CD4-positive, alpha-beta T cell treated with Interleukin-6 for 4 hours (primary cell): Measurements from ENCODE around the gene FHIT.

Experiments used
- DNase-seq: peaks from one replicate; pipeline ENCODE4 v3.0.0-alpha.2; 2020; ENCODE audit warnings: mixed read lengths

Gene FHIT

GRCh38 chr3:60434323-60434722, 816.9 kb downstream of the FHIT start:
- DNase-seq: no peak

DNA sequence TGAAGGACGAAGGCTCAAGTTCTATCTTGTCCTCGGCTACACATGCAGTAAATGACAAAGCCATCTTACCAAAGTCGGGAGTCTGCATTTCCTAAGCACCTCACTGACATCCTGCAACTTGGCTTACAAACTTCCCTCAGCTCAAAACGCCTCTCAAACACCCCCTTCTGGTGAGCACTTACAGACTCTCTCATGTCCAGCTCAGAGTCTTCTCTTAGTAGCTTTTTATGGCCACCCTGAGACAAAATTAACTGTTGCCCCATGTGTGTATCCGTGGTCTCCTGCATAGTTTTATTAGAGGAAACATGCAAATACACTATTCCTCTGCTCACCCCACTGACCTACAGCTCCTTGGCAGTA, 819.7 kb downstream of the FHIT start:
- DNase-seq: peak; percentile 26

- no peak for DNase-seq
Measured at GRCh38 chr3:60430205-60430604, 821.0 kb downstream of the FHIT start.

GRCh38 chr3:60427109-60427508, 824.1 kb downstream of the FHIT start:
- no peak for DNase-seq

- DNase-seq: no peak
Measured at GRCh38 chr3:60424942-60425341, 826.3 kb downstream of the FHIT start.

GRCh38 chr3:60424034-60424433, 827.2 kb downstream of the FHIT start:
- no peak for DNase-seq

GRCh38 chr3:60423556-60423955, 827.7 kb downstream of the FHIT start:
- DNase-seq: no peak

DNA sequence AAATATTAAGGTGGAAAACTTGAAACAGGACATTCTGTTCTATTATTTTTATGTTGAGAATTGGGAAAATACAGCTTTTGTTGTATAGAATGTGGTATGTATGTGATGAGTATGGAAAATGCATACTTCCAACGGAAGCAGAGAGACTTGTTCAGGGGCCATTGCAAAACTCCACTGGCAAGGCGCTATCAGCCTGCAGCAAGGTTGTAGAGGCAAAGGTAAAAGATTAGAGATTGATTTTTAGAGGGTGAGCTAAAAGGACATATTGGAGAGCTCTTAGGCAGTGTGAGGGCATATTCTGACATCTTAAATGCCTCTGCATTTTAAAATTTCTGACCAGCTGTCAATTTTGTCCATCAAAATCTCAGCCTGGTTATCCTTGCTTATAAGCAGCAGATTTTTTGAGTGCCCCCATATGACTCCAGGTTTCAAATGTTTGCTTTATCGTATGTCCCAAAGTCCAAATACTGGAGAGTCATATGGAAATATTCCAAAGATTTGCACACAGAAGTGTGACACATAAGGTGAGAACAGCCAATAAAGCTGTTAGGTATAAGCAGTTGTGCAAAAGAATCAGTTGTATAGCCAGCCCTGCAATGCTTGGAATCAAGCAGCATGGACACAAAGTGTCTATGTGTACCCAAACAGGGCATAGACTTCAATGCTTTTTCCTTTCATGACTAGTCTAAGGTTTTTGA, 829.4 kb downstream of the FHIT start:
- DNase-seq: no peak

GRCh38 chr3:60417576-60417975, 833.7 kb downstream of the FHIT start:
- no peak for DNase-seq

GRCh38 chr3:60414011-60414410, 837.2 kb downstream of the FHIT start:
- DNase-seq: no peak

DNA sequence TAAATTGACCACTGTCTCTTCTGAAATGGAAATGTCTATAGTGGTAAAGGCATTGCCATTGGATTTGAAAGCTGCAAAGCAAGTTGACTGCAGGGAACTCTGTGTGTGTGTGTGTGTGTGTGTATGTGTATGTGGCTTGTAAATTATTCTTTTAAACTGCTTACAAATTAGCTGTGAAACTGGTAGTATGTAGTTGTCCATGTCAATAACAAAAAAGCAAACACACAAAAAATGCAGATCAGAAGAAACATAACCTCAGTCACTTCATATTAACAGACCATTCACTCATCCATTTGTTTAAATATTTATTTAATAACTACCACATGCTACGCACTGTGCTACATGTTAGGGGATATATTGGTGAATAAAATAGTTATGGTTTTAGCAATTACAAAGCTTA, 837.7 kb downstream of the FHIT start:
- no peak for DNase-seq

DNA sequence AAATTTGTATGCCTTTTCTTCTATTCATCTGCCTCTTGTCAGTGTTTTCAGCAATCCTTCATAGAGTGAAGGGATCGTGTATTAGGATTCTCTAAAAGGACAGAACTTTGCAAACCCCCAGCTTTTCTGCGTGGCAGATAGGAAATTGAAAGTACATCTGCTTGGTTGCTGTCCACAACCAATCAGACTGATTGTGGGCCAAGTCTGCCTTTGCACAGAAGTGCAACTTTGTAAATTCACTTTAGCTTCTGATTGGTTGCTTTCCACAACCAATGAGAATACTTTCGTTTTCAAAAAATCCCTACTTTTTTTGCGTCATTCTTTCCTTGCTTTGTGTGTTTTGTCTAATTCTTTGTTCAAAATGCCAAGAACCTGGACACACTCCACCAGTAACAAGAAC, 847.4 kb downstream of the FHIT start:
- no peak for DNase-seq

- no peak for DNase-seq
Measured at GRCh38 chr3:60402931-60403330, 848.3 kb downstream of the FHIT start.

DNA sequence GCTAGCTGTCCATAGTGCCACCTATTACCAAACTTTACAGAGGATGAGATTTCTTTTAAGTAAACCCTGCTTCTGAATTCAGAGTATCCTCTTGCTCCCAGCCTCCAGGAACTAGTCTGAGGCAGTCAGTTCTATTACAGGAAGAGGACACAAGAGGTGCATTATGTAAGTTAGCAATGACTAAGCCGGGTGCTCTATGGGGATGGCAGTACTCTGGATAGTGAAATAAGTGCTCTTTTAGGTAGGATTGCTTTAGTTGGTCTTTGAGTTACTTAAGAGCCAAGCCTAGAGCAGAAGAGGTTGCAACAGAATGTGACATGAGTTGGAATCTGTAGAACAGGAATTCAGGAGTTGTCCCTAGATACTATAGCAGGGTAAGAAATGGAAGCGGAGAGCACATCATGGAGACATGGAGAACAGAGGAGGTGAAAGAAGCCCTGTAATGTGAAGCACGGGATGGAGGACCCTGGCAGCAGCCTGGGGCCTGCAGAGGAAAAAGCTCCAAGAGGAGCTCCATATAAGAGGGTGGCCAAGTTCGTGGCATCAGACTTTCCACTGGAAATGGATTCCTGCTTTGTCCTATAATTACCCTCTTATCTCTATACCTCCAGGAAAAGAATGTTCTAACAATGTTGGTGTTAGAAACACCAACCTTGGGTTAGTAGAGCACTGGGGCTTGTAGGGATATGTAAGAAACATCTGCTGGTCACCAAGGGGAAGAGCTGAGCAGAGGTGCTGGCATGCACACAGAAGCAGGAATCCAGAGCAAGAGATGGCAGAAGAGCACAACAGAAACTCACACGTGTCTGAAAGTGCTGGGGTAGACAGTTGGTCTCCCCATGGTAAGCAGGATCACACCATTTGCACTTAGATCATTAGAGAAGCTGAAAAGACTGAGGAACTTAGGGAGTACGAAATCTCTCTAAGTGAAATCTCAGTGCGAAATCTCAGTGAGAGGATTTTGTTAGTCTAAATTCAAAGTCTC, 851.1 kb downstream of the FHIT start:
- DNase-seq: no peak

GRCh38 chr3:60399292-60399691, 852.0 kb downstream of the FHIT start:
- no peak for DNase-seq

DNA sequence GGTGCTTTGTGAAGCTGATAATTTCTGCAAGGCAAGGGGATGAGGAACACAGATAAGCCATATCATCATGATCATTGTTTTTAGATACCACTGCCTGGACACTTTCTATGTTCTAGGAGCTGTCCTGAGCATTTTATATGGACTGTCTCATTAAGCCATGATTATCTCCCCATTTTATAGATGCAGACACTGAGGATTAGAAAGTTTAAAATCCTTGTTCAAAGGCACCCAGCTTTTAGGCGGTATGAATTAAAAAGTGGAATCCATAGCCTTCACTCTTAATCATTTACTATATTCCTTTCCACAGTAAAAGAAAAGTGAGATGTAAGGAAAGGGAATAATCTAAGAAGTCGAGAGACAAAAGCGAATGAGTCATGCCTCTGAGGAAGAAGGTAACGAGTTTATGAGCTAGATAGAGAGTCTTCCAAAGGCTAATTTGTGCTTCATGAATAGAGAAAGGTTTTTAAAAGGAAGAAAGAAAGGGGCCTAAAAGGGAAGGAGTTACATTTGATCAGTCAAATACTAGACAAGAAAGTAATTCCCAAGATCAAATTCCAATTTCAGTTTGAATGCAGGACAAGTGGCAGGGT, 856.0 kb downstream of the FHIT start:
- DNase-seq: no peak

GRCh38 chr3:60393946-60394345, 857.3 kb downstream of the FHIT start:
- no peak for DNase-seq

- DNase-seq: no peak
Measured at GRCh38 chr3:60392501-60392900, 858.8 kb downstream of the FHIT start.

GRCh38 chr3:60391292-60391691, 860.0 kb downstream of the FHIT start:
- no peak for DNase-seq

DNA sequence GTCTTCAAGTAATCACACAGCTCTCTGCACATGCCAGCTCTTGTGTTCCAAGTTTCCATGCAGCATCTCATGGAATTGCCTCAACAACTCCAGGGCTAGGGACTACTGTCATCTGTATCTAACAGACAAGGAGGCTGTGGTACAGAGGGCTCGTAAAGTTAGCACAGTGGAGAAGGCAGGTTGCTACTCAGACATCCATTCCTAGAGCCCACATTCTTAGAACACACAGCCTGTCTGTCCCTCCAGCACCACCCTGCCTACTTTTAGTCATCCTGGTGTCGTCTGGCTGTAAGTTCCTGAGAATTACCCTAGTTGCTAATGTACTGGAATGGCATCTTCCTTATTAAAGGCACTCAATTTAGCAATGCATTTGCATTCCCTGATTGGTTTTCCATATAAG, 862.5 kb downstream of the FHIT start:
- no peak for DNase-seq

DNA sequence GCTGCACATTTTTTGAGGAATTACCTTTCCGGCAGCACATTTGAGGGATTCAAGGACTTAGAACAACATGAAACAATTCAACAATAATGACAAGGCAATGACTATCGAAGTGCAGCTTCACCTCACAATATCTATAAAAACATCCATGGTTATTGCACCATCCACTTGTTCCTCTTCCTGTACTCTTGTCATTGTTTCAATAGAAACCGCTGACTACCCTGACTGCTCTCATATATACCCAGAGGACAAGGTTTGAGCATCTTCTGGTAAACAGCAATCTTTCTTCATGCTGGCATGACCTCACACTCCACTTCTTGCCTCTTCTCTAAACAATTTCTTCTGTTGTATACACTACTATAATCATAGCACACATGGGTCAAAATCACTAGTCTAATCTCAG, 864.9 kb downstream of the FHIT start:
- no peak for DNase-seq

DNA sequence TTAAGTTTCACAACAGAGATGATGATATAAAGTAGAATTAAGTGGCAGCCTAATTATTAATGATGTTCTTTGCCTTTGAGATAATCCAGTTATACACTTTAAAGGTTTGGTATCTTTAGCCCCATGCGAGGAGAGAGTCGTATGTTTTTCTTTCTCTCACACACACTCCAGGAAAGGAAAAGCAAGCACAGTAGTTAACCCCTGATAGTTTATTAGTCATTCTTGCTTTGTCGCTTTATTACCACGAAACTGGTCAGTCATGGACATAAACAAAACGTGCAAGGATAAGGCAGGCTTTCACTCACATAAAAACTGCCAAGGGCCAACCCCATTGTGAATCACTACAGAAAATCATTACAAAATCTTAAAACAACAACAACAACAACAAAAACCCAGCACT, 866.9 kb downstream of the FHIT start:
- DNase-seq: no peak

GRCh38 chr3:60383345-60383744, 867.9 kb downstream of the FHIT start:
- no peak for DNase-seq

DNA sequence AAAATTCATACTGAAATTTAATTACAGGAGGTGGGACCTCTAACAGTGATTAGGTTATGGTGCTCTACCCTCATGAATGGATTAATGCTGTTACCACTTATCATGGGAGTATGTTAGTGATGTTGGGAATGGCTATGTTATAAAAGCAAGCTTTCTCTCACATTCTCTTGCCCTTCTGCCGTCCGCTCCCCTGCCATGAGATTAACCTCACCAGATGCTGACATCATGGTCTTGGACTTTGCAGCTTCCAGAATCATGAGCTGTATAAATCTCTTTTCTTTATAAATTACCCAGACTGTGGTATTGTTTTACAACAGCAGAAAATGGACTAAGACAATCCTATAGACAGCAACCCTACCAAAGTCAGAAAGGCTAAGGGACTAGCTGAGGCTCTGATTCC, 884.8 kb downstream of the FHIT start:
- no peak for DNase-seq
